HFFc6 (cell line): ENCODE measurements around the gene IER2. TPM values are rescaled to one million over a fixed set of nuclear protein-coding genes. Genes with fewer than 3 reads are reported as not detected.
"Not testable (repeated sequence)": the region's sequence is repeated elsewhere in the genome, so short reads cannot be mapped to it uniquely, and the experiment has no call there.

Experiments
- DNase-seq: peaks from one replicate; pipeline ENCODE4 v3.0.0-alpha.2; 2018
- H3K27ac Mint-ChIP-seq: 2 replicates; pipeline ENCODE4 v1.8.0; 2020; ENCODE audit warnings: mild to moderate bottlenecking, mixed read lengths
- H3K27me3 Mint-ChIP-seq: 2 replicates; pipeline ENCODE4 v1.8.0; 2021; ENCODE audit warnings: mild to moderate bottlenecking, moderate library complexity, mixed read lengths; ENCODE audit not compliant: insufficient read depth
- H3K36me3 Mint-ChIP-seq: 2 replicates; pipeline ENCODE4 v1.8.0; 2021; ENCODE audit warnings: low read depth, mixed read lengths
- H3K4me1 Mint-ChIP-seq: 2 replicates; pipeline ENCODE4 v1.8.0; 2020; ENCODE audit warnings: low read depth, mixed read lengths
- H3K4me3 Mint-ChIP-seq: 2 replicates; pipeline ENCODE4 v1.8.0; 2020; ENCODE audit warnings: mild to moderate bottlenecking, moderate library complexity, mixed read lengths
- H3K9me3 Mint-ChIP-seq: 2 replicates; pipeline ENCODE4 v1.8.0; 2020; ENCODE audit warnings: mild to moderate bottlenecking, mixed read lengths
- total RNA-seq, 6 experiments: library from RNA; stranded (reverse); fragmentation: NEBNext Ultra II Directional; extraction: Animal tissue kit (Norgen Biotek cat#: 25700); gene quantifications; 2 replicates in 1 of 6; 3 replicates in 5 of 6; pipeline ENCODE4 v1.2.3, GENCODE V29; 2021
- TF ChIP-seq, protein P1 (sequence below): fragments of 200-600 bp; sonication (generic); IDR thresholded peaks from 2 replicates; pipeline ENCODE4 v1.5.0; 2021; ENCODE audit warnings: antibody characterized with exemption, mild to moderate bottlenecking

The IER2 gene
- total RNA-seq, 6 experiments from 2014 or later, result 68.9 to 91.2 (median 87.7) TPM

DNA sequence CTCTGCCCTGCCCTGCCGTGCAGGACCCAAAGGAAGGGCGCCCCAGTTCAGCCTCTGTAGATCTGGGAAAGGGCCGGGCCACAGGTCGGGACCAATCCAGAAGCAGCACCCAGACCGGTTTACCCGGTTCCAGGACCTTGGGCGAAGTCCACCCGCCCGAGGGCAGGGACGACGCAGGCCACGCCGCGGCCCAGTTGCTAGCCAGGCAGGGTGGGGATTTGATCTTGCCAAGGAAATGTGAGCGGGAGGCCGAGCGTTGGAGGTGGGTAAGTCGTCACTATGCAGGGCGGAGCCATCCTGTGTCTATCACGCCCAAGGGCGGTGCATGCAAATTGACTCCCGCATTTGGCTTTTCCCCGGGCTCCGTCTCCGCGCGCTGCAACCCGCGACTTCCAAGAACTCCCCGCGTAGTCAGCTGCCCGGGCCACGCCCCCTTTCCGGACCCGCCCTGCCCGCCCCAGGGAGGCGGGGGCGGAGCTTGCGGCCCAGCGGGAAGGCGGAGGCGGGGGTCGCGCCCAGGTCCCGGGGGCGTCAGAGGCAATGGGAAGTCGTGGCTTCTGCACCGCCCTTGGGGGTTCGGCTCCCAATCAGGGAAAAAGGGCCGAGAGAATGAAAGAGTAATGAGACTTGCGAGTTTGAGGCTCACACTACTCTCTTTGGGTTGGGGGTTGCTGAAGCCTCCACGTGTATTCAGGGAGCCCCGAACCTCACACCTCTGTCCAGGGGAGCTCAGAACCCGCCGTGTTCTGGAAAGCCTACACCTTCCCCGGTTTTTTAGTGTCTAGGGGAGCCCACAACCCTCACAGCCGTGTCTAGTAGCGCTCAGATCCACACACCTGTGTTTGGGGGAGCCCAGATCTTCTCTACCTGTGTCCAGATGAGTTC, 12.8 kb downstream of the IER2 start:
- Mint-ChIP-seq H3K27me3 (peaks cover 1% of the 10 kb centered on the region), H3K9me3 (no peaks in the 10 kb centered on the region), H3K4me1 (peaks cover 57% of the 10 kb centered on the region), H3K4me3 (peak overlapping the region; percentile 79), H3K27ac (peak overlapping the region; percentile 97), H3K36me3 (no peaks in the 10 kb centered on the region)
- peak; percentile 97 for DNase-seq
- TF ChIP-seq, protein P1, sequence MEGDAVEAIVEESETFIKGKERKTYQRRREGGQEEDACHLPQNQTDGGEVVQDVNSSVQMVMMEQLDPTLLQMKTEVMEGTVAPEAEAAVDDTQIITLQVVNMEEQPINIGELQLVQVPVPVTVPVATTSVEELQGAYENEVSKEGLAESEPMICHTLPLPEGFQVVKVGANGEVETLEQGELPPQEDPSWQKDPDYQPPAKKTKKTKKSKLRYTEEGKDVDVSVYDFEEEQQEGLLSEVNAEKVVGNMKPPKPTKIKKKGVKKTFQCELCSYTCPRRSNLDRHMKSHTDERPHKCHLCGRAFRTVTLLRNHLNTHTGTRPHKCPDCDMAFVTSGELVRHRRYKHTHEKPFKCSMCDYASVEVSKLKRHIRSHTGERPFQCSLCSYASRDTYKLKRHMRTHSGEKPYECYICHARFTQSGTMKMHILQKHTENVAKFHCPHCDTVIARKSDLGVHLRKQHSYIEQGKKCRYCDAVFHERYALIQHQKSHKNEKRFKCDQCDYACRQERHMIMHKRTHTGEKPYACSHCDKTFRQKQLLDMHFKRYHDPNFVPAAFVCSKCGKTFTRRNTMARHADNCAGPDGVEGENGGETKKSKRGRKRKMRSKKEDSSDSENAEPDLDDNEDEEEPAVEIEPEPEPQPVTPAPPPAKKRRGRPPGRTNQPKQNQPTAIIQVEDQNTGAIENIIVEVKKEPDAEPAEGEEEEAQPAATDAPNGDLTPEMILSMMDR, result no peak

DNA sequence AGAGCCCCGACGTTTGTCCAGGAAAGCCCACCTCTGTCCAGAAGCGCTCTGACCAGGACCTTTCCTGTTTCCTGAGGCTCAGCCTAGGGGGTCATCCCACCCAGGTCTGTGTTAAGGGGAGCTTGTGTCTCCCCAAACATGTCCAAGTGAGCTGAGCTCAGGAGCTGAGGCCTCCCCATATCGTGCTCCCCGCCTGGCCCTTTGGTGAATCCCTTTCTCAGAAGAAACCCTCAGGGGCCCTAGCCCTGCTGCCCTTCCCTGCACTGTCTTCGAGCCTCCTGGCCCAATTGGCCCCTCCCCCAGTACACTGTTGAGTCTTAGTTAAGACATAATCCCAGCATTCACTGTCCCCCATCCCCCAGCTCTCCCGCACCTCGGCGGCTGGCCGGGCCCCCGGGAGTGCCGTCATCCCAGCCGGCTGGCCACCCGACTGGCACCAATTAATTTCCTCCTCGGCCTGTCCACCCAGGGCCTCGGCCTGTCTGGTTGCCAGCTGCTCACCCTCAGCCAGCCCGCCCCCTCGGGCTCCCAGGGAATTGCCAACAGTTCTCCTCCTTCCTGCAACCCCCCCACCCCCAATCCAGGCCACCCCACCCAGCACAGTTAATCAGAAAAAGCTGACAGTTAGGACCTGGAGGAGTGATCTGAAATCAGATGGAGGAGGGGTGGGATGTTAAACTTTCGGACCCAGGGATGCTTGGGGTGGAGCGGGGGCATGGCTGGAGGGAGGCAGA, 13.6 kb downstream of the IER2 start:
- peak overlapping the region; percentile 97 for H3K27ac Mint-ChIP-seq
- DNase-seq, result peak; percentile 82
- H3K4me3 Mint-ChIP-seq, result peak overlapping the region; percentile 79
- H3K36me3 Mint-ChIP-seq, result no peaks in the 10 kb centered on the region
- H3K27me3 Mint-ChIP-seq, result peaks cover 1% of the 10 kb centered on the region
- no peaks in the 10 kb centered on the region for H3K9me3 Mint-ChIP-seq
- peaks cover 62% of the 10 kb centered on the region for H3K4me1 Mint-ChIP-seq
- TF ChIP-seq, protein P1, result no peak

DNA sequence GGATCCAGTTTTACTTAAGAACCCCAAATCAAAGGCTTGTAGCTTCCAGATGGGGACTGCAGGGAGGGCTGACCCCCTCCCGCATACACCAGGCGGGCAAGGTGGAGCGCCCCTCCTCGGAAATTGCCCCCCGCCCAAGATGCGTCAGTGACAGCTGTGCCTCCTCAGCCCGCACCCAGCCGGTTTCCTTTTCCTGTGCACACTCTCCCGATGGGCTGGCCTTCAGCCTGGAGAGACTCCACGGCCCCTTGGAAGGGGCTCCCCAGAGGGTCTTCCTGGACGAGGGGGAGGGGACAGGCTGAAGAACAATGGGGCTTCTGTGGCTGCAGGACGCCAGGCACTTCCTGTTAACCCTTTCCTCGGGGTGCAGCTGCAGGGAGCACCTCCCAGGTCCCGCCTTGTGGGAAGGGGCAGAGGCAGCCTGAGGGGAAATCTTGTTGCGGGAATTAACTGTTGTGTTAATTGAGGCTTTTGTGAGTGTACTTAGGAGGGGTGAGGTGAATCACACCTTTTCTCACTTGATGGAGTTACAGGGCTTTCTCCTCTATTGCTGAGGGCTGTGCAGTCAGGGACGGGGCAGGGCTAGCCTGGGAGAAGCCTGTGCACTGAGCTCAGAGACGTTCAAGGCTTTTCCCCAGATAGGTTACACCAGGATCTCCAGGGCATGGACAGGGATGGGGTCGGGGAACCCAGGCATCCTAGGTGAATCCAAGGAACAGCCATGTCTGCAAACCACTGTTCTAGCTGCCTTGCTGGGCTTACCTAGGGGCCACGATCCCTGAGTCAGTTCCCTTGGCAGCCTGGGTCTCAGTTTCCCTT, 14.3 kb downstream of the IER2 start:
- DNase-seq, result no peak
- Mint-ChIP-seq H3K4me1 (peaks cover 70% of the 10 kb centered on the region), H3K4me3 (peak overlapping the region; percentile 79), H3K27ac (peak overlapping the region; percentile 97), H3K36me3 (no peaks in the 10 kb centered on the region), H3K27me3 (peaks cover 1% of the 10 kb centered on the region), H3K9me3 (no peaks in the 10 kb centered on the region)
- TF ChIP-seq, protein P1, result no peak

DNA sequence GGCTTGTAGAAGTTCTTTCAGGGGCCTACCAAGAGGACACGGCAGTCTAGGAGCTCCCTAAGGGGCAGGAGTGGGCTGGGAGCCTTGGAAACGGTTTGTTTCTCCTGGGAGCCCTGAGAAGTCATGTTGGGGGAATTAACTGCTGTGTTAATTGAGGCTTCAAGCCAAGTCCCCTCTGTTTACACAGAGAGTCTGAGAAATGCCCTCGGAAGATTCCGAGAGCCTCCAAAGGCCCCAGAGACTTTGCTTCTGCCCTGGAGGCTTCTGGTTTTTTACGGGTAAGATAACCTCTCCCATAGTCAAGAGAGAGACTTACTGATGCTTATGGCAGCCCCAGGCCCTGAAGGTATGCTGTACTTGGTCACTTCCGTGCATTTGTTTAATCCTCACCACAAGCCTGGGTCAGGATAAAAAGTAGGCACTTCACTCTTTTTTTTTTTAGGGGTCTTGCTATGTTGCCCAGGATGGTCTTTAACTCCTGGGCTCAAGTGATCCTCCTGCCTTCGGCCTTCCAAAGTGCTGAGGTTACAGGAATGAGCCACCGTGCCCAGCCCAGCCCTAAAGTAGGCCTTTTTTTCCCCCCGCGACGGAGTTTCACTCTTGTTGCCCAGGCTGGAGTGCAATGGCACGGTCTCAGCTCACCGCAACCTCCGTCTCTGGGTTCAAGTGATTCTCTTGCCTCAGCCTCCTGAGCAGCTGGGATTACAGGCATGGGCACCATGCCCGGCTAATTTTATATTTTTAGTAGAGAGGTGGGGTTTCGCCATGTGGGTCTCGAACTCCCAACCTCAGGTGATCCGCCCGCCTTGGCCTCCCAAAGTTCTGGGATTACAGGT, 15.2 kb downstream of the IER2 start:
- TF ChIP-seq, protein P1, result no peak
- DNase-seq, result no peak
- Mint-ChIP-seq H3K27me3 (peaks cover 2% of the 10 kb centered on the region), H3K9me3 (no peaks in the 10 kb centered on the region), H3K4me1 (peaks cover 75% of the 10 kb centered on the region), H3K36me3 (no peaks in the 10 kb centered on the region), H3K4me3 (peak overlapping the region; percentile 79; the same call in 1 of the 2 replicates), H3K27ac (peak overlapping the region; percentile 97)

DNA sequence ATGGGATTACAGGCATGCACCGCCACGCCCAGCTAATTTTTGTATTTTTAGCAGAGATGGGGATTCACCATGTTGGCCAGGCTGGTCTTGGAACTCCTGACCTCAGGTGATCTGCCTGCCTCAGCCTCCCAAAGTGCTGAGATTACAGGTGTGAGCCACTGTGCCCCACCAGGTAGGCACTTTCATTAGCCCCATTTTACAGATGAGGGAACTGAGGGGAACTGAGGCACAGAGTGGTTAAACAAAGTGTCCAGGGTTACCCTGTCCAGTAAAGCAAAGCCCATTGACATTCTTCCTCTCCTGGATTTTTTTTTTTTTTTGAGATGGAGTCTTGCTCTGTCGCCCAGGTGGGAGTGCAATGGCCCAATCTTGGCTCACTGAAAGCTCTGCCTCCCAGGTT, 15.9 kb downstream of the IER2 start:
- not testable (repeated sequence) for H3K27me3 Mint-ChIP-seq, DNase-seq, H3K4me3 Mint-ChIP-seq, H3K36me3 Mint-ChIP-seq, H3K9me3 Mint-ChIP-seq
- peak overlapping the region; percentile 97 for H3K27ac Mint-ChIP-seq
- peaks cover 76% of the 10 kb centered on the region for H3K4me1 Mint-ChIP-seq
